Measurements from ENCODE around the gene RHOG.
"Not testable (repeated sequence)": the region's sequence is repeated elsewhere in the genome, so short reads cannot be mapped to it uniquely, and the experiment has no call there.

RHOG gene

DNA sequence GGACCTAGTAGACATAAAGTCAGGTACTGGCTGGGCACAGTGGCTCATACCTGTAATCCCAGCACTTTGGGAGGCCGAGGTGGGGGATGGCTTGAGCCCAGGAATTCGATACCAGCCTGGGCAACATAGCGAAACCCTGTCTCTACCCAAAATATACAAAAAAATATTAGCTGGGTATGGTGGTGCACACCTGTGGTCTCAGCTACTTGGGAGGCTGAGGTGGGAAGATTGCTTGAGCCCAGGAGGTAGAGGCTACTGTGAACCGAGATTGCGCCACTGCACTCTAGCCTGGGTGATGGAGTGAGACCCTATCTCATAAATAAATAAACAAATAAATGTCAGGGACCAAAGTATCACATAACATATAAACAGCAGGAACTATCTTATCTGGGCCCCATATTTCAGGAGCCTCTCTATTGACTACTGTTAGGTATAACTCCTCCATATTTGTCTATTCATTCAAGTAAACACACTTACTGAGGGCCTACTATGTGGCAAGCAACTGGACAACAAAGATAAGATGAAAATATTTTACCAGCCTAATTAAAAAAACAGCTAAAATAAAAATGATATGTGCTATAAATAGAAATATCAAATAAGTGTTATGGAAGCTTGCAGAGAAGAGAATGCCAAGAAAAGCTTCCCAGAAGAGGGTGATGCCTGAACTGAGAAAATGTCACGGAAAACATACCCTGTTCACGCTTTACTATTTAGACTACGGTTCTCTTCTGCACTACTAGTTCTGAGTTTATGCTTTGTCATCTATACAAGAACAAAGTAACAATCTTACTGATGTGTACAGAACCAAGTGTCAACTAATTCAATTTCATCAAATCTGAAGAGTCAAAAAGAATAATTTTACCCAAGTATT is 45.4 kb downstream of the RHOG start:
- WGBS, result 93% methylated on average over 4 of the region's 8 CpGs
- peaks cover 3% of the 10 kb centered on the region for H3K79me1 ChIP-seq (replicated peaks; ENCODE audit: low read length, poor library complexity, severe bottlenecking)

DNA sequence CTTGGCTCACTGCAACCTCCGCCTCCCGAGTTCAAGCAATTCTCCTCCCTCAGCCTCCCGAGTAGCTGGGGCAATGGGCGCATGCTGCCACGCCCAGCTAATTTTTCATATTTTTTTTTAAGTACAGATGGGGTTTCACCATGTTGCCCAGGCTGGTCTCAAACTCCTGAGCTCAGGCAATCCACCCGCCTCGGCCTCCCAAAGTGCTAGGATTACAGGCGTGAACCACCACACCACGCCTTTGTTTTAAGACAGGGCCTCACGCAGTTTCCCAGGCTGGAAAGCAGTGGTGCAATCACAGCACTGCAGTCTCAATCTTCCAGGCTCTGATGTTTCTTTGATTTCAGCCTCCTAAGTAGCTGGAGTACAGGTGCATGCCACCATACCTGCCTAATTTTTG is 46.4 kb downstream of the RHOG start:
- H2BK120ac ChIP-seq (ENCODE audit: low read depth, low read length); H3K14ac ChIP-seq (ENCODE audit: low read length in 2 of 2); H3K4me1 ChIP-seq (ENCODE audit: control insufficient read depth, insufficient read depth, low read depth, low read length); H2BK5ac ChIP-seq (ENCODE audit: low read depth, low read length, poor library complexity, severe bottlenecking); H3K4me3 ChIP-seq (ENCODE audit: insufficient read depth in 1 of 2, low read depth in 1 of 2, low read length in 2 of 2); H2AFZ ChIP-seq (ENCODE audit: low read depth, low read length); H3K23ac ChIP-seq (ENCODE audit: low read length in 2 of 2); H3K9me3 ChIP-seq (ENCODE audit: control insufficient read depth, low read length); DNase-seq; H3K4ac ChIP-seq (ENCODE audit: low read depth in 1 of 2, low read length in 2 of 2); H2AK5ac ChIP-seq (ENCODE audit: low read length, severe bottlenecking); H3K18ac ChIP-seq (ENCODE audit: low read depth in 1 of 2, low read length in 2 of 2); H2BK12ac ChIP-seq (ENCODE audit: low read length in 2 of 2); H3K79me1 ChIP-seq (replicated peaks; ENCODE audit: low read length, poor library complexity, severe bottlenecking); H4K8ac ChIP-seq (ENCODE audit: low read length); H3K9ac ChIP-seq (ENCODE audit: low read length); H3K27me3 ChIP-seq (ENCODE audit: control insufficient read depth in 1 of 2, insufficient read depth in 1 of 2, low read length in 2 of 2); H4K91ac ChIP-seq (ENCODE audit: low read length); H3K4me2 ChIP-seq (ENCODE audit: low read length, poor library complexity, severe bottlenecking); H2BK15ac ChIP-seq (ENCODE audit: low read depth, poor library complexity, severe bottlenecking); H3K27ac ChIP-seq (ENCODE audit: low read length, poor library complexity, severe bottlenecking): not testable (repeated sequence)
- H3K36me3 ChIP-seq (ENCODE audit: control insufficient read depth in 1 of 2, insufficient read depth in 2 of 2, low read depth in 1 of 2, low read length in 2 of 2), result peaks cover 28 to 39% of the 10 kb centered on the region in 2 experiments
- 95% methylated on average over 10 of the region's 10 CpGs for WGBS

More for the DNA sequence above, 45.4 kb downstream of the RHOG start:
- no peak overlapping the region for H3K23ac ChIP-seq (ENCODE audit: low read length in 2 of 2)
- H2BK120ac ChIP-seq (ENCODE audit: low read depth, low read length), result no peak overlapping the region
- H3K27ac ChIP-seq (ENCODE audit: low read length, poor library complexity, severe bottlenecking), result no peak overlapping the region
- peak overlapping the region in 1 of 2 experiments; percentile 97 for H3K4me3 ChIP-seq (ENCODE audit: insufficient read depth in 1 of 2, low read depth in 1 of 2, low read length in 2 of 2)
- no peak overlapping the region for H4K8ac ChIP-seq (ENCODE audit: low read length)
- no peak overlapping the region for H3K4ac ChIP-seq (ENCODE audit: low read depth in 1 of 2, low read length in 2 of 2)
- peak overlapping the region; percentile 99 for H3K9ac ChIP-seq (ENCODE audit: low read length)
- H3K9me3 ChIP-seq (ENCODE audit: control insufficient read depth, low read length), result no peaks in the 10 kb centered on the region
- H3K4me2 ChIP-seq (ENCODE audit: low read length, poor library complexity, severe bottlenecking), result no peak overlapping the region
- no peak overlapping the region for H3K14ac ChIP-seq (ENCODE audit: low read length in 2 of 2)
- H3K18ac ChIP-seq (ENCODE audit: low read depth in 1 of 2, low read length in 2 of 2), result no peak overlapping the region
- no peak overlapping the region for H2AK5ac ChIP-seq (ENCODE audit: low read length, severe bottlenecking)
- H2BK12ac ChIP-seq (ENCODE audit: low read length in 2 of 2), result no peak overlapping the region
- H3K4me1 ChIP-seq (ENCODE audit: control insufficient read depth, insufficient read depth, low read depth, low read length), result peaks cover 2% of the 10 kb centered on the region
- H2BK15ac ChIP-seq (ENCODE audit: low read depth, poor library complexity, severe bottlenecking), result no peak overlapping the region
- H2BK5ac ChIP-seq (ENCODE audit: low read depth, low read length, poor library complexity, severe bottlenecking), result no peak overlapping the region
- H3K27me3 ChIP-seq (ENCODE audit: control insufficient read depth in 1 of 2, insufficient read depth in 1 of 2, low read length in 2 of 2), result no peaks in the 10 kb centered on the region
- H4K91ac ChIP-seq (ENCODE audit: low read length), result no peak overlapping the region
- H2AFZ ChIP-seq (ENCODE audit: low read depth, low read length), result no peak overlapping the region
- no peak for DNase-seq
- H3K36me3 ChIP-seq (ENCODE audit: control insufficient read depth in 1 of 2, insufficient read depth in 2 of 2, low read depth in 1 of 2, low read length in 2 of 2), result peaks cover 28 to 33% of the 10 kb centered on the region in 2 experiments

DNA sequence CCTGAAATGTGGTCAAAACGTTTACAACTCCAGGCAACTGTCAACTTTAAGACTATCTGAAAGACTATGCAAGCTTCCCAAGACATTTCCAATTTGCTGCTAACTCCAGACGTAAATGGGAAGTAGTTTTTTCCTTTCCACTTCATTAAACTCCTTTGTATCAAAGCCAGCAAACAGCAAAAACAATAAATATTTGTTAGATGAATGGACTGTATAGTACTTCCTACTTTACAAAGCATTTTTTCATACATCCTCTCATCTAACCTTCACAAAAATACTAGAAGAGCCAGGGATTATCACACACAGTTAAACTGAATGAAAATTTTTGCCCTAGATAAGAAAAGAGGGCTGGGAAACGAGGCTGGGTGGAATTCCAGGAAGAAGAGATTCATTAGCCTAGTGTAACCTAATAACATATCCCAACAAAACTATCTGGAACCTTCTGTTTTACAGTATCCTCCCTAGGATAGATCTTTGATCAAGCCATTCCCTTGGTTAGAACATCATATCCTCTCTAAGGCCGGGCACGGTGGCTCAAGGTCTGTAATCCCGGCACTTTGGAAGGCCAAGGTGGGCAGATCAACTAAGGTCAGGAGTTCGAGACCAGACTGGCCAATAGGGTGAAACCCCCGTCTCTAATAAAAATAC is 53.9 kb downstream of the RHOG start:
- Histone ChIP-seq H3K4me1 (ENCODE audit: control insufficient read depth, insufficient read depth, low read depth, low read length) (peaks cover 5% of the 10 kb centered on the region), H3K27ac (ENCODE audit: low read length, poor library complexity, severe bottlenecking) (no peak overlapping the region), H2BK15ac (ENCODE audit: low read depth, poor library complexity, severe bottlenecking) (no peak overlapping the region), H2BK120ac (ENCODE audit: low read depth, low read length) (no peak overlapping the region), H2AFZ (ENCODE audit: low read depth, low read length) (no peak overlapping the region), H4K8ac (ENCODE audit: low read length) (no peak overlapping the region), H3K4ac (ENCODE audit: low read depth in 1 of 2, low read length in 2 of 2) (no peak overlapping the region), H3K79me1 (replicated peaks; ENCODE audit: low read length, poor library complexity, severe bottlenecking) (no peaks in the 10 kb centered on the region), H3K18ac (ENCODE audit: low read depth in 1 of 2, low read length in 2 of 2) (no peak overlapping the region), H2BK5ac (ENCODE audit: low read depth, low read length, poor library complexity, severe bottlenecking) (no peak overlapping the region), H3K4me2 (ENCODE audit: low read length, poor library complexity, severe bottlenecking) (no peak overlapping the region), H3K9me3 (ENCODE audit: control insufficient read depth, low read length) (no peaks in the 10 kb centered on the region), H3K27me3 (ENCODE audit: control insufficient read depth in 1 of 2, insufficient read depth in 1 of 2, low read length in 2 of 2) (no peaks in the 10 kb centered on the region), H3K36me3 (ENCODE audit: control insufficient read depth in 1 of 2, insufficient read depth in 2 of 2, low read depth in 1 of 2, low read length in 2 of 2) (peaks cover 13 to 36% of the 10 kb centered on the region in 2 experiments), H3K23ac (ENCODE audit: low read length in 2 of 2) (no peak overlapping the region), H4K91ac (ENCODE audit: low read length) (no peak overlapping the region), H3K14ac (ENCODE audit: low read length in 2 of 2) (no peak overlapping the region), H2AK5ac (ENCODE audit: low read length, severe bottlenecking) (no peak overlapping the region), H2BK12ac (ENCODE audit: low read length in 2 of 2) (no peak overlapping the region), H3K9ac (ENCODE audit: low read length) (peak overlapping the region; percentile 48), H3K4me3 (ENCODE audit: insufficient read depth in 1 of 2, low read depth in 1 of 2, low read length in 2 of 2) (peak overlapping the region in 1 of 2 experiments; percentile 10)
- WGBS, result 98% methylated on average over 7 of the region's 8 CpGs
- peak; percentile 16 for DNase-seq

DNA sequence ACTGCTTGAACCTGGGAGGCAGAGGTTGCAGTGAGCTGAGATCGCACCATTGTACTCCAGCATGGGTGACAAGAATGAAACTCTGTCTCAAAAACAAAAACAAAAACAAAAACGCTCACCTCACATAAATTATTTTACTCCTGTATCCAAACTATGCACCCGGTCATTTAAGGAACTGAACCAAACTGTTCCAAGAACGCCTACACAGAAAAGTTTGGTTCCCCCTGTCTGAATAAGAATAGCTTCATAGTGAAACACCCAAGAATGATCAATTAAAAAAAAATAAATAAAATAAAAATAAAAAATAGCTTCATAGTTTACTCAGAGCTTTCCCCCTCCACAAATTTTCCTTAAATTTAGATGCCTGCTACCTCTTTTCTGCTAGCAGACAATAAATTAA is 57.1 kb downstream of the RHOG start:
- Histone ChIP-seq H3K14ac (ENCODE audit: low read length in 2 of 2) (no peak overlapping the region), H3K4me2 (ENCODE audit: low read length, poor library complexity, severe bottlenecking) (no peak overlapping the region), H3K4me3 (ENCODE audit: insufficient read depth in 1 of 2, low read depth in 1 of 2, low read length in 2 of 2) (no peak overlapping the region), H4K8ac (ENCODE audit: low read length) (no peak overlapping the region), H3K4ac (ENCODE audit: low read depth in 1 of 2, low read length in 2 of 2) (no peak overlapping the region), H4K91ac (ENCODE audit: low read length) (no peak overlapping the region), H3K18ac (ENCODE audit: low read depth in 1 of 2, low read length in 2 of 2) (no peak overlapping the region), H3K9me3 (ENCODE audit: control insufficient read depth, low read length) (no peaks in the 10 kb centered on the region), H2BK15ac (ENCODE audit: low read depth, poor library complexity, severe bottlenecking) (no peak overlapping the region), H3K27ac (ENCODE audit: low read length, poor library complexity, severe bottlenecking) (no peak overlapping the region), H2AK5ac (ENCODE audit: low read length, severe bottlenecking) (no peak overlapping the region), H3K4me1 (ENCODE audit: control insufficient read depth, insufficient read depth, low read depth, low read length) (peaks cover 1% of the 10 kb centered on the region), H3K36me3 (ENCODE audit: control insufficient read depth in 1 of 2, insufficient read depth in 2 of 2, low read depth in 1 of 2, low read length in 2 of 2) (peaks cover 15 to 43% of the 10 kb centered on the region in 2 experiments), H3K27me3 (ENCODE audit: control insufficient read depth in 1 of 2, insufficient read depth in 1 of 2, low read length in 2 of 2) (no peaks in the 10 kb centered on the region), H3K9ac (ENCODE audit: low read length) (no peak overlapping the region), H2BK5ac (ENCODE audit: low read depth, low read length, poor library complexity, severe bottlenecking) (no peak overlapping the region), H2AFZ (ENCODE audit: low read depth, low read length) (no peak overlapping the region), H2BK12ac (ENCODE audit: low read length in 2 of 2) (no peak overlapping the region), H3K79me1 (replicated peaks; ENCODE audit: low read length, poor library complexity, severe bottlenecking) (peaks cover 3% of the 10 kb centered on the region), H2BK120ac (ENCODE audit: low read depth, low read length) (no peak overlapping the region), H3K23ac (ENCODE audit: low read length in 2 of 2) (no peak overlapping the region)
- 98% methylated on average over 4 of the region's 4 CpGs for WGBS
- no peak for DNase-seq

Data from mesenchymal stem cell (in vitro differentiated cells and primary cell).